Osteoblast (primary cell): ENCODE measurements around the gene MYH7. TPM values are rescaled to one million over a fixed set of nuclear protein-coding genes. Genes with fewer than 3 reads are reported as not detected.

Experiments used
- DNase-seq: peaks from one replicate; pipeline ENCODE4 v3.0.0; 2011; ENCODE audit warnings: low spot score, mixed read lengths; ENCODE audit not compliant: insufficient read length; ENCODE audit errors: missing footprints
- H2AFZ ChIP-seq: 2 replicates; pipeline ENCODE4 v1.6.0; 2011; ENCODE audit warnings: mild to moderate bottlenecking, low read length
- H3K27ac ChIP-seq: 2 replicates; pipeline ENCODE4 v1.5.1; 2011; ENCODE audit warnings: mild to moderate bottlenecking, low read depth, low read length, moderate library complexity
- H3K27me3 ChIP-seq: 2 replicates; pipeline ENCODE4 v1.6.0; 2012; ENCODE audit warnings: mild to moderate bottlenecking, control low read depth, inconsistent platforms, low read length, moderate library complexity; ENCODE audit not compliant: insufficient read depth
- H3K36me3 ChIP-seq: 2 replicates; pipeline ENCODE4 v1.5.1; 2011; ENCODE audit warnings: mild to moderate bottlenecking, low read length, control low read depth, moderate library complexity; ENCODE audit not compliant: insufficient read depth
- H3K4me1 ChIP-seq: 2 replicates; pipeline ENCODE4 v1.5.1; 2011; ENCODE audit warnings: mild to moderate bottlenecking, low read length, control low read depth, moderate library complexity; ENCODE audit not compliant: insufficient read depth
- H3K4me2 ChIP-seq: 2 replicates; pipeline ENCODE4 v1.6.0; 2011; ENCODE audit warnings: mild to moderate bottlenecking, low read length; ENCODE audit not compliant: insufficient read depth
- H3K4me3 ChIP-seq: fragments of 200-600 bp; sonication (generic); 3 replicates; pipeline ENCODE4 v1.5.1; 2012; ENCODE audit warnings: mild to moderate bottlenecking, low read length, inconsistent platforms; ENCODE audit not compliant: insufficient read depth
- H3K79me2 ChIP-seq: 2 replicates; pipeline ENCODE4 v1.6.0; 2012; ENCODE audit warnings: mild to moderate bottlenecking, low read length, control low read depth, inconsistent platforms; ENCODE audit not compliant: insufficient read depth
- H3K9me3 ChIP-seq: 2 replicates; pipeline ENCODE4 v1.5.1; 2011; ENCODE audit warnings: low read depth, low read length, control low read depth
- H4K20me1 ChIP-seq: 2 replicates; pipeline ENCODE4 v1.6.0; 2012; ENCODE audit warnings: mild to moderate bottlenecking, low read length, control low read depth; ENCODE audit not compliant: insufficient read depth
- CTCF ChIP-seq: IDR thresholded peaks from 2 replicates; pipeline ENCODE4 v1.5.1; 2011; ENCODE audit warnings: mild to moderate bottlenecking, low read depth, low read length, moderate library complexity; ENCODE audit errors: extremely low read depth
- total RNA-seq: library from RNA; depleted of rRNA; stranded (reverse); fragments of >200 nt; gene quantifications from 2 replicates; pipeline ENCODE4 v1.2.3, GENCODE V29; 2012

Gene MYH7
- total RNA-seq, 1 donor, result not detected

GRCh38 chr14:23438101-23438971 is 2.9 kb upstream of the MYH7 start:
- H3K9me3 ChIP-seq, result no peaks in the 10 kb centered on the region
- H3K4me1 ChIP-seq, result no peaks in the 10 kb centered on the region
- no peak overlapping the region for H3K4me2 ChIP-seq
- no peak overlapping the region for H3K27ac ChIP-seq
- no peaks in the 10 kb centered on the region for H3K27me3 ChIP-seq
- H3K79me2 ChIP-seq, result no peaks in the 10 kb centered on the region
- TF ChIP-seq CTCF, result no peak
- H4K20me1 ChIP-seq, result no peaks in the 10 kb centered on the region
- H2AFZ ChIP-seq, result no peak overlapping the region
- no peak for DNase-seq
- no peak overlapping the region for H3K4me3 ChIP-seq
- H3K36me3 ChIP-seq, result no peaks in the 10 kb centered on the region

GRCh38 chr14:23437133-23438100 is 2.0 kb upstream of the MYH7 start:
- Histone ChIP-seq H3K79me2 (no peaks in the 10 kb centered on the region), H3K9me3 (no peaks in the 10 kb centered on the region), H3K27me3 (no peaks in the 10 kb centered on the region), H3K4me1 (no peaks in the 10 kb centered on the region), H3K4me2 (no peak overlapping the region), H2AFZ (no peak overlapping the region), H4K20me1 (no peaks in the 10 kb centered on the region), H3K4me3 (no peak overlapping the region), H3K27ac (no peak overlapping the region), H3K36me3 (no peaks in the 10 kb centered on the region)
- no peak for TF ChIP-seq CTCF
- DNase-seq, result peak; percentile 60

- Histone ChIP-seq H3K4me2 (no peak overlapping the region), H2AFZ (no peak overlapping the region), H3K4me1 (no peaks in the 10 kb centered on the region), H3K27ac (no peak overlapping the region), H3K79me2 (no peaks in the 10 kb centered on the region), H3K27me3 (no peaks in the 10 kb centered on the region), H4K20me1 (no peaks in the 10 kb centered on the region), H3K4me3 (no peak overlapping the region), H3K9me3 (no peaks in the 10 kb centered on the region), H3K36me3 (no peaks in the 10 kb centered on the region)
- no peak for DNase-seq
- TF ChIP-seq CTCF, result no peak
These were observed 1.1 kb upstream of the MYH7 start for GRCh38 chr14:23436327-23437132.
